Calu3 (cell line): ENCODE data around the gene SLC7A11. TPM values are rescaled to one million over a fixed set of nuclear protein-coding genes. Genes with fewer than 3 reads are reported as not detected.

Experiments used
- BruUV-seq: library from RNA; stranded (reverse); fragments of 400-500 nt; replicated peaks from 2 replicates; lab custom pipeline; 2021; lab: Mats Ljungman, UMichigan
- CTCF ChIA-PET: fragments of 300-600 bp; sonication (Branson Sonifier 250); formaldehyde crosslinking; loops from one replicate; lab custom pipeline; 2022; ENCODE audit warnings: antibody characterized with exemption; lab: Charles Lee
- DNase-seq: peaks from one replicate; pipeline ENCODE4 v3.0.0; 2022
- H3K27ac Mint-ChIP-seq: one replicate; pipeline ENCODE4 v1.8.0; 2022; ENCODE audit warnings: mixed read lengths; ENCODE audit not compliant: unreplicated experiment
- H3K27me3 Mint-ChIP-seq: one replicate; pipeline ENCODE4 v1.8.0; 2022; ENCODE audit warnings: mixed read lengths; ENCODE audit not compliant: unreplicated experiment
- H3K36me3 Mint-ChIP-seq: one replicate; pipeline ENCODE4 v1.8.0; 2022; ENCODE audit warnings: mild to moderate bottlenecking, moderate library complexity, mixed read lengths; ENCODE audit not compliant: insufficient read depth, unreplicated experiment
- H3K4me1 Mint-ChIP-seq: one replicate; pipeline ENCODE4 v1.8.0; 2022; ENCODE audit warnings: mild to moderate bottlenecking, low read depth, mixed read lengths; ENCODE audit not compliant: unreplicated experiment
- H3K4me3 Mint-ChIP-seq: one replicate; pipeline ENCODE4 v1.8.0; 2022; ENCODE audit warnings: mild to moderate bottlenecking, low read depth, moderate library complexity, mixed read lengths; ENCODE audit not compliant: unreplicated experiment
- H3K9me3 Mint-ChIP-seq: one replicate; pipeline ENCODE4 v1.8.0; 2022; ENCODE audit warnings: low read depth, mixed read lengths; ENCODE audit not compliant: unreplicated experiment
- intact Hi-C: fragments of 100-400 bp; cut with micrococcal nuclease; formaldehyde crosslinking; loops from one replicate; pipeline ENCODE4 v1.10.0; 2022; ENCODE audit not compliant: unreplicated experiment
- total RNA-seq: library from RNA; stranded (reverse); gene quantifications from 2 replicates; pipeline ENCODE4 v1.2.3, GENCODE V29; 2022
- TF ChIP-seq, protein P1 (sequence below): fragments of 200-600 bp; IDR thresholded peaks from one replicate; pipeline ENCODE4 v1.8.0; 2022; ENCODE audit warnings: antibody characterized with exemption; ENCODE audit not compliant: unreplicated experiment

SLC7A11 gene
- total RNA-seq, 1 experiment from 2014 or later = 49.4 TPM

DNA sequence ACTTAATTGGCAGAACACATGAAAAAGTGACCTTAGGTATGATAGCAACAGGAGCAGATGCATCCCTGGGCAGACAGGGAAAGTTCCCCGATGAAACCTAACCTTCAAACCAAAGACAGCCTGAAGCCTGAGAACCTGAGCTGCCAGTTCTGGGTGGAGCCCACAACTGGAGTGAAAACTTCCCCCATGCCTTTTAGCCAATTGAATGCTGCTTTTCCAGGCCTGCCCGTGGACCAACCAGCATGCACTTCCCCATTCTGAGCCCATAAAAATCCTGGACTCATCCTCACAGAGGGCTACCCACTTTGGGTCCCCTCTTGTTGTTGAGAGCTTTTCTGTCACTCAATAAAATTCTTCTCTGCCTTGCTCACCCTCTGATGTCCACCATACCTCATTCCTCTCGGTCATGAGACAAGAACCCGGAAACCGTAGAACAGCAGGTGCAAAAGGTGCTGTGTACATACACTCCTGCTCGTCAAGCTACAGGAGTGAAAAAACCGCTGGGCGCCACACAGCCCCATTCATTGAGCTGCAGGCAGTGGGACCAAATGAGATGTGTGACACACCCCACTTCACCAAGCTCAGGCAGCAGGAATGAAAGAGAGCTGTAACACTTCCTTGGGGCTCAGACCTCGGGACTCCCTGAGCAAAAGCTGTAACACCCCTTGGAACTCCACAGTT, 13.9 kb upstream of the SLC7A11 start:
- Mint-ChIP-seq H3K9me3 (no peaks in the 10 kb centered on the region), H3K4me3 (no peak overlapping the region), H3K4me1 (peaks cover 10% of the 10 kb centered on the region), H3K27ac (no peak overlapping the region), H3K36me3 (peaks cover 4% of the 10 kb centered on the region), H3K27me3 (no peaks in the 10 kb centered on the region)
- TF ChIP-seq, protein P1, sequence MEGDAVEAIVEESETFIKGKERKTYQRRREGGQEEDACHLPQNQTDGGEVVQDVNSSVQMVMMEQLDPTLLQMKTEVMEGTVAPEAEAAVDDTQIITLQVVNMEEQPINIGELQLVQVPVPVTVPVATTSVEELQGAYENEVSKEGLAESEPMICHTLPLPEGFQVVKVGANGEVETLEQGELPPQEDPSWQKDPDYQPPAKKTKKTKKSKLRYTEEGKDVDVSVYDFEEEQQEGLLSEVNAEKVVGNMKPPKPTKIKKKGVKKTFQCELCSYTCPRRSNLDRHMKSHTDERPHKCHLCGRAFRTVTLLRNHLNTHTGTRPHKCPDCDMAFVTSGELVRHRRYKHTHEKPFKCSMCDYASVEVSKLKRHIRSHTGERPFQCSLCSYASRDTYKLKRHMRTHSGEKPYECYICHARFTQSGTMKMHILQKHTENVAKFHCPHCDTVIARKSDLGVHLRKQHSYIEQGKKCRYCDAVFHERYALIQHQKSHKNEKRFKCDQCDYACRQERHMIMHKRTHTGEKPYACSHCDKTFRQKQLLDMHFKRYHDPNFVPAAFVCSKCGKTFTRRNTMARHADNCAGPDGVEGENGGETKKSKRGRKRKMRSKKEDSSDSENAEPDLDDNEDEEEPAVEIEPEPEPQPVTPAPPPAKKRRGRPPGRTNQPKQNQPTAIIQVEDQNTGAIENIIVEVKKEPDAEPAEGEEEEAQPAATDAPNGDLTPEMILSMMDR = no peak
- intact Hi-C loops = no loop called here
- BruUV-seq = no TSS peak
- no peak for DNase-seq
- CTCF ChIA-PET = no interaction called here

DNA sequence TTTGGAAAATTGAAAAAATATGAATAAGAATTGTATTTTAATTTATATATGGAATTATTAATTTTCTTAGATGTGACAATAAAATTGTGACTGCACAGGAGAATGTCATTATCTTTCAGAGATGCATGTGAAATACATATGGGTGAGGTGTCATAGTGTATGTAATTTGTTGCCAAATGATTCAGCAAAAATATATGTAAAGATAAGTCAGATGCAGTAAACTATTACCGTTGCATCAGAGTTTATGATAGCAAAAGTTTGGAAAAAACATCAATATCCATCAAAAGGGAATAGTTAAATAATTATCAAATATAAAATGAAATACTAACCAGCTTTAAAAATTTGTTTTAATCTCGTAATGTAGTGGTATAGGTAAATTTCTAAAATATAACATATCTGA, 10.4 kb upstream of the SLC7A11 start:
- no peaks in the 10 kb centered on the region for H3K27me3 Mint-ChIP-seq
- DNase-seq = no peak
- H3K4me3 Mint-ChIP-seq = no peak overlapping the region
- TF ChIP-seq, protein P1 = no peak
- peaks cover 10% of the 10 kb centered on the region for H3K4me1 Mint-ChIP-seq
- H3K36me3 Mint-ChIP-seq = no peaks in the 10 kb centered on the region
- intact Hi-C loops = no loop called here
- CTCF ChIA-PET = no interaction called here
- BruUV-seq = no TSS peak
- peaks cover 2% of the 10 kb centered on the region for H3K9me3 Mint-ChIP-seq
- H3K27ac Mint-ChIP-seq = peak overlapping the region; percentile 73

- TF ChIP-seq, protein P1 = no peak
- peaks cover 10% of the 10 kb centered on the region for H3K4me1 Mint-ChIP-seq
- intact Hi-C loops = no loop called here
- H3K36me3 Mint-ChIP-seq = no peaks in the 10 kb centered on the region
- no peak overlapping the region for H3K4me3 Mint-ChIP-seq
- CTCF ChIA-PET = no interaction called here
- no peaks in the 10 kb centered on the region for H3K27me3 Mint-ChIP-seq
- H3K9me3 Mint-ChIP-seq = peaks cover 2% of the 10 kb centered on the region
- DNase-seq = no peak
- no TSS peak for BruUV-seq
- H3K27ac Mint-ChIP-seq = peak overlapping the region; percentile 73
Observed at GRCh38 chr4:138251938-138252337, 9.8 kb upstream of the SLC7A11 start.

GRCh38 chr4:138249132-138249531, 7.0 kb upstream of the SLC7A11 start:
- Mint-ChIP-seq H3K4me3 (no peak overlapping the region), H3K27ac (no peak overlapping the region), H3K9me3 (peaks cover 2% of the 10 kb centered on the region), H3K4me1 (peaks cover 10% of the 10 kb centered on the region), H3K27me3 (no peaks in the 10 kb centered on the region), H3K36me3 (no peaks in the 10 kb centered on the region)
- intact Hi-C loops = no loop called here
- TF ChIP-seq, protein P1 = no peak
- no TSS peak for BruUV-seq
- CTCF ChIA-PET = no interaction called here
- DNase-seq = no peak
